Spleen (tissue), 11 donors: Measurements from ENCODE around the gene HOOK1. TPM values are rescaled to one million over a fixed set of nuclear protein-coding genes. Genes with fewer than 3 reads are reported as not detected.

Experiments used
- DNase-seq: peaks from one replicate; pipeline ENCODE4 v3.0.0-alpha.2; 2020
- H3K27ac ChIP-seq, 8 donors: fragments of 200-600 bp; sonication (generic) in 7 of 8; 1 replicate in 4 of 8; 2 replicates in 4 of 8; pipeline versions ENCODE4 v1.5.0 to v1.8.0; 2016 to 2021; ENCODE audit warnings: inconsistent platforms in 4 of 8, mild to moderate bottlenecking in 4 of 8, moderate library complexity in 1 of 8
- H3K27me3 ChIP-seq, 7 donors: fragments of 200-600 bp; sonication (generic) in 6 of 7; replicated peaks in 1 of 7; 1 replicate in 4 of 7; 2 replicates in 3 of 7; pipeline versions ENCODE4 v1.5.0 to v1.8.0; 2016 to 2021; ENCODE audit warnings: inconsistent platforms in 3 of 7, mild to moderate bottlenecking in 1 of 7
- H3K36me3 ChIP-seq, 6 donors: fragments of 200-600 bp; sonication (generic) in 5 of 6; 1 replicate in 4 of 6; 2 replicates in 2 of 6; pipeline versions ENCODE4 v1.5.0 to v1.8.0; 2016 to 2021; ENCODE audit warnings: inconsistent platforms in 2 of 6
- H3K4me1 ChIP-seq, 6 donors: fragments of 200-600 bp; sonication (generic) in 5 of 6; 1 replicate in 3 of 6; 2 replicates in 3 of 6; pipeline versions ENCODE4 v1.5.0 to v1.8.0; 2016 to 2021; ENCODE audit warnings: inconsistent platforms in 3 of 6
- H3K4me3 ChIP-seq, 8 donors: fragments of 200-600 bp; sonication (generic) in 7 of 8; 1 replicate in 4 of 8; 2 replicates in 4 of 8; pipeline versions ENCODE4 v1.5.0 to v1.8.0; 2016 to 2021; ENCODE audit warnings: inconsistent platforms in 4 of 8, mild to moderate bottlenecking in 4 of 8, moderate library complexity in 2 of 8
- H3K9me3 ChIP-seq, 8 donors: fragments of 200-600 bp; sonication (generic) in 7 of 8; 1 replicate in 4 of 8; 2 replicates in 4 of 8; pipeline versions ENCODE4 v1.5.0 to v1.8.0; 2016 to 2021; ENCODE audit warnings: inconsistent platforms in 4 of 8
- POLR2A ChIP-seq, 3 donors: fragments of 450-650 bp; IDR thresholded peaks; one replicate each; pipeline ENCODE4 v1.5.1; 2017; ENCODE audit warnings: antibody characterized with exemption in 3 of 3, mild to moderate bottlenecking in 1 of 3
- POLR2AphosphoS5 ChIP-seq, 3 donors: sonication (generic); formaldehyde crosslinking; IDR thresholded peaks; one replicate each; pipeline ENCODE4 v1.5.1; 2017; ENCODE audit warnings: antibody characterized with exemption in 3 of 3
- WGBS, 5 donors: extraction: QIAGEN DNeasy Blood & Tissue Kit in 3 of 5; methylation state at CpG; one replicate each; pipeline versions ENCODE4 v1.1.5 to v1.1.7; 2013 to 2018; 5-methylcytosine and 5-hydroxymethylcytosine counted together
- intact Hi-C: fragments of 100-400 bp; cut with DNase I; formaldehyde crosslinking; loops from one replicate; pipeline ENCODE4 v1.15.0; 2023; ENCODE audit warnings: low total_unique reads
- polyA plus RNA-seq, 3 donors: library from polyadenylated mRNA; stranded (reverse); fragments of 200-250 nt; gene quantifications; one replicate each; pipeline ENCODE4 v1.2.1, GENCODE V29; 2013
- total RNA-seq, 7 donors: library from RNA; depleted of rRNA in 3 of 7; stranded (reverse); fragments of >200 nt in 3 of 7; fragmentation: NEBNext Ultra II Directional in 4 of 7; extraction: Animal tissue kit (Norgen Biotek cat#: 25700) in 4 of 7; gene quantifications; one replicate each; pipeline versions ENCODE4 v1.1.0 to v1.2.1, GENCODE V29; 2016 to 2021
- TF ChIP-seq, protein P1 (sequence below), 11 experiments: fragments of 200-600 bp in 7 of 11; fragments of 450-650 bp in 4 of 11; sonication (generic) in 4 of 11; IDR thresholded peaks in 8 of 11; conservative IDR thresholded peaks in 3 of 11; 1 replicate in 7 of 11; 2 replicates in 4 of 11; pipeline versions ENCODE4 v1.4.0 to v1.8.0; 2016 to 2021; ENCODE audit warnings: antibody characterized with exemption in 11 of 11, inconsistent platforms in 4 of 11, mild to moderate bottlenecking in 1 of 11
- donor health status: healthy with polysubstance abuse.
- donor health status: DM: no; HTN: no; CAD: no; lungs with moderate emphysema.
- donor health status: DM: no; HTN: no; CAD: no.
- donor health status: Bipolar disorder and iron deficiency.
- donor health status: healthy.
- donor health status: DM: no; HTN: no; CAD: no.
- donor health status: DM: yes; HTN: yes; CAD: no.

Gene HOOK1
- total and polyA plus RNA-seq, 10 donors, result 1.1 to 6.9 (median 3.9) TPM

DNA sequence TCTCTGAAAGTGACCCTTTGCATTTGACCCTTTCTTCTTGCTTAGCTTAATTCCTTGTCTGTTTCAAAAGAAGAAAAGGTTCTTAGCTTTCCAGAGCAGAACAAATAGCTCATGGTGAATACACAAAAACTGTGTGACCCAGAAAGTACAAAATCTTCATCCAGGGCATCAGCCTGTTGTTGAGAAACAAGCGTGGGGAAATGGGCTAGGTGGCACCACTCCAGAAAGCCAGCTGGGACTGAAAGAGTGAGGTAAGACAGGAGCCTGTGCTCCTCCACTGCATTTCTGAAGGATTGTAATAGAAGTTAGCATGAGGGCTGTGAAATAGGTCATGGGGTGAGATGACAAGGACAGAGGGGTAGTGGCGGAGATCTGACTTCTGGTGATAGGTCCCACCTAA, 66.0 kb downstream of the HOOK1 start:
- no peak overlapping the region for H3K4me3 ChIP-seq
- DNase-seq, result no peak
- no peaks in the 10 kb centered on the region for H3K4me1 ChIP-seq
- no peak for TF ChIP-seq POLR2AphosphoS5 (IDR thresholded peaks at IDR 0.05)
- H3K36me3 ChIP-seq, result peaks cover 0 to 2% (median 0%) of the 10 kb centered on the region in 6 donors
- no peak overlapping the region for H3K27ac ChIP-seq
- WGBS, 5 donors, result 76 to 92% (median 82%) methylated on average over 2 of the region's 2 CpGs
- peaks cover 6 to 29% (median 23%) of the 10 kb centered on the region in 8 donors for H3K9me3 ChIP-seq
- intact Hi-C loops, result no loop called here
- no peaks in the 10 kb centered on the region for H3K27me3 ChIP-seq

DNA sequence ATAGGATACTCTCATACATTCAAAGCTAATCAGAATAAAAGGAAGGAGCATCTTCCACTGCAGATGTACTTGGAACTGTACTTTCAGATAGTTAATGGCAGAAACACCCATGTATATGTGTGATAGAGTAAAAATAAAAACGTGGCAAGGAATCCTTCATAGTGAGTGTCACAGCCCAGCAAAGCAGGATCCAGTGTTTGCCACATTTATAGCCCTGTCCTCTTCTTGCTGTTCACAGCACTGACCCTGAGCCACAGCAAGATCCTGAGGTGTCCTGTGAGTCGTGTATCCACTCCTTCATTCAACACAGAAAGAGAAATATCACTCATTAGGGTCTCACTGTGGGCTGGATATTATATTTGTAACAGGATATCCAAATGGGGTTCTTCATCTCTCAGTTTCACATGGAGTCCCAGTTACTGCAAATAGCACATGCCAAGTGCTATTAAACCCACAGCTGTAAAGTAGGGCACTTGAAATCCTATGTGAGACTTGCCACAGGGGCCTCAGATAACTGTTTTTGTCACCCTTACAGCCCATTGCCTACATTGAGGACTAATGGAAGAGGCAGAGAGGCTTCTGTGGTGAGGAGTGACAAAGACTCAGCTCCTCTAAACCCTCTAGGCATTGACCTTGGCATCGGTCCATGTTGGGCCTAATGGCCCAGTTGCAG, 70.5 kb downstream of the HOOK1 start:
- Histone ChIP-seq H3K36me3 (no peaks in the 10 kb centered on the region), H3K27ac (no peak overlapping the region), H3K4me1 (no peaks in the 10 kb centered on the region), H3K9me3 (peaks cover 0 to 22% (median 7%) of the 10 kb centered on the region in 8 donors), H3K27me3 (no peaks in the 10 kb centered on the region), H3K4me3 (no peak overlapping the region)
- TF ChIP-seq, protein P1, sequence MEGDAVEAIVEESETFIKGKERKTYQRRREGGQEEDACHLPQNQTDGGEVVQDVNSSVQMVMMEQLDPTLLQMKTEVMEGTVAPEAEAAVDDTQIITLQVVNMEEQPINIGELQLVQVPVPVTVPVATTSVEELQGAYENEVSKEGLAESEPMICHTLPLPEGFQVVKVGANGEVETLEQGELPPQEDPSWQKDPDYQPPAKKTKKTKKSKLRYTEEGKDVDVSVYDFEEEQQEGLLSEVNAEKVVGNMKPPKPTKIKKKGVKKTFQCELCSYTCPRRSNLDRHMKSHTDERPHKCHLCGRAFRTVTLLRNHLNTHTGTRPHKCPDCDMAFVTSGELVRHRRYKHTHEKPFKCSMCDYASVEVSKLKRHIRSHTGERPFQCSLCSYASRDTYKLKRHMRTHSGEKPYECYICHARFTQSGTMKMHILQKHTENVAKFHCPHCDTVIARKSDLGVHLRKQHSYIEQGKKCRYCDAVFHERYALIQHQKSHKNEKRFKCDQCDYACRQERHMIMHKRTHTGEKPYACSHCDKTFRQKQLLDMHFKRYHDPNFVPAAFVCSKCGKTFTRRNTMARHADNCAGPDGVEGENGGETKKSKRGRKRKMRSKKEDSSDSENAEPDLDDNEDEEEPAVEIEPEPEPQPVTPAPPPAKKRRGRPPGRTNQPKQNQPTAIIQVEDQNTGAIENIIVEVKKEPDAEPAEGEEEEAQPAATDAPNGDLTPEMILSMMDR (IDR thresholded peaks at IDR 0.05 in 8 of 11, conservative IDR thresholded peaks at IDR 0.05 in 3 of 11), result no peak
- no peak for TF ChIP-seq POLR2AphosphoS5 (IDR thresholded peaks at IDR 0.05)
- TF ChIP-seq POLR2A (IDR thresholded peaks at IDR 0.05), result no peak
- intact Hi-C loops, result no loop called here
- DNase-seq, result no peak
- 43 to 67% (median 64%) methylated on average over 3 of the region's 3 CpGs for WGBS, 5 donors

DNA sequence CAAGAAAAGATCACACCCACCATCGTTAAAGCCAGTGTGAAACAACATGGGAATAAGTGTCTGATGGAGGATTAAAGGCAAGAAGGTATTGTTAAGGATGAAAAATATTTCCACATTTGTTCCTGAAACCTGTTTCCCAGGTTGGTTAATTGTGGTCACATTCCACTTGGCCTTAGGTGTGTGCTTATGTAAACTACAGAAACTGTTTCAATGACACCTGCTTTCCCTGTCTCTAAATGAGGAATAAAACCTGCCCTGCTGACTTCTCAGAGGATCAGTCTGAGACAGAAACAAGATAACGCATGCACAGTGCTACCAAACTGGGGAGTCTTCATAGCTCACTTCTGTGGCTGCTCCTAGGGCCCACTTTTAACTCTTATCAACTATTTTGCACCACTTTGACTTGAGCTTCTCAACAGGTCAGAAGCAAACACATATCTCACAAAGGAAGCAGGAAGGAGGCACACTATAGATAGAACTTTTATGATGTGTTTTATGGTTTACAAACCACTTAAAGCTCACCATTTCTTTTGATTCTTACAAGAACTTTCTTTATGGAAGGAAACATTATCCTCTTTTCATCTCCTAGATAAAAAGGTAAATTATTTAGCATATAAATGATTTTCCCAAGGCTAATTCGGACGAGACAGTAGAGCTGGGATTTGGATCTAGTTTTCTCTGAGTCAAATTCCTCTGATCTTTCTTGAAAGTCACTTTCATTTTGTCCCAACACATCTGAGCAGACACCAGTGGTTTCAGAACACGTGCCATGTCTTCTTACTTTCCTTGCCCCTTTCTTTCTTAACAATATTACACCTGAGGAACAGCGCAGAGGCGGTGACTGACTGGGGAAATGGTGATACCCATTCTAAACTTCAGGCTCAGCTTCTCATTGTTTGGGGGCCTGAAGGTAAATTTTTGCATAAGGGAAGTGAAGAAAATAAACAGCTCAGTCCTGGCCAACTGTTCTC, 78.4 kb downstream of the HOOK1 start:
- Histone ChIP-seq H3K4me3 (no peak overlapping the region), H3K27me3 (no peaks in the 10 kb centered on the region), H3K9me3 (peaks cover 0 to 26% (median 7%) of the 10 kb centered on the region in 8 donors), H3K36me3 (no peaks in the 10 kb centered on the region), H3K27ac (no peak overlapping the region), H3K4me1 (no peaks in the 10 kb centered on the region)
- intact Hi-C loops, result no loop called here
- no peak for TF ChIP-seq POLR2AphosphoS5 (IDR thresholded peaks at IDR 0.05)
- no peak for TF ChIP-seq POLR2A (IDR thresholded peaks at IDR 0.05)
- TF ChIP-seq, protein P1 (IDR thresholded peaks at IDR 0.05 in 8 of 11, conservative IDR thresholded peaks at IDR 0.05 in 3 of 11), result no peak
- 78 to 91% (median 80%) methylated on average over 7 of the region's 7 CpGs for WGBS, 5 donors
- no peak for DNase-seq

DNA sequence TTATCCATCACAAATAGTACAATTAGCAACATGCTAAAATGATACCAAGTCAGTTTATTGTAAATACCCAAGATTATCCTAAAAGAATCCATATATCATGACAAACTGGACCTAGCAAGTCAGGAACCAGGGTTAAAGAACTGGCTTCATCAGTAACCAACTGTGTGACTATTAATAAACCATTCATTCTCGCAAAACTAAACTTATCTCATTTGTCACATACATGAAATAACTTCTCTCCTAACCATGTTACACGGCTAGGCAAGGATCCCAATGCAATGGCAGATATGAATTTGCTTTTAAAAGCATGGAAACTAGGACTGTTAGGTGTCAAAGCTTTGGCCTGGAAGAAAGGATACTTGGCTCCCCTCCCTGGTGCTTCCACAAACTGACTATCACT, 82.4 kb downstream of the HOOK1 start:
- H3K4me3 ChIP-seq, result no peak overlapping the region
- H3K27me3 ChIP-seq, result no peaks in the 10 kb centered on the region
- H3K9me3 ChIP-seq, result no peaks in the 10 kb centered on the region
- TF ChIP-seq, protein P1 (IDR thresholded peaks at IDR 0.05 in 8 of 11, conservative IDR thresholded peaks at IDR 0.05 in 3 of 11), result no peak
- no peak for TF ChIP-seq POLR2AphosphoS5 (IDR thresholded peaks at IDR 0.05)
- no peak for TF ChIP-seq POLR2A (IDR thresholded peaks at IDR 0.05)
- WGBS, 5 donors, result 77 to 93% (median 87%) methylated on average over 2 of the region's 2 CpGs
- H3K4me1 ChIP-seq, result no peaks in the 10 kb centered on the region
- DNase-seq, result no peak
- H3K36me3 ChIP-seq, result no peaks in the 10 kb centered on the region
- intact Hi-C loops, result no loop called here
- H3K27ac ChIP-seq, result no peak overlapping the region
